ENCODE results near the gene CAPN5.

DNA sequence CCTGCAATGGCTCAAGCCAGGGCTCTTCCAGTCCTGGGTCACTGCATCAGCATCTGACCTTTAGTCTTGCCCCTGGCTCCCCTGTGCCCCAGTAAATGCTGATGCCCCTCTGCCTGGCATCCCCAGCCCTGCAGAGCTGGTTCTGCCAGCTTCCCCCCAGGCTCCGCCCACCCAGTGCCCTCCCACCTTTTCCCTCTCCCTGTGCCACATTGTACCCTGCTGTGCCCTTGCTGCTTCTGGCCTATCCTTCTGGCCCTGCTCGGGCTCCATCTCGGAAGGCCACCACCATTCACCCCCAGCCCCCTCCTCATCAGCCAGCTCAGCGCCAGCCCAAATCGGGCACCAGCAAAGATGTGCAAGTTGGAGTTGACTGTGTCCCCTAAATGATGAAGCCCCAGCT, 7.4 kb downstream of the CAPN5 start:
- TF ChIP-seq, protein P1, sequence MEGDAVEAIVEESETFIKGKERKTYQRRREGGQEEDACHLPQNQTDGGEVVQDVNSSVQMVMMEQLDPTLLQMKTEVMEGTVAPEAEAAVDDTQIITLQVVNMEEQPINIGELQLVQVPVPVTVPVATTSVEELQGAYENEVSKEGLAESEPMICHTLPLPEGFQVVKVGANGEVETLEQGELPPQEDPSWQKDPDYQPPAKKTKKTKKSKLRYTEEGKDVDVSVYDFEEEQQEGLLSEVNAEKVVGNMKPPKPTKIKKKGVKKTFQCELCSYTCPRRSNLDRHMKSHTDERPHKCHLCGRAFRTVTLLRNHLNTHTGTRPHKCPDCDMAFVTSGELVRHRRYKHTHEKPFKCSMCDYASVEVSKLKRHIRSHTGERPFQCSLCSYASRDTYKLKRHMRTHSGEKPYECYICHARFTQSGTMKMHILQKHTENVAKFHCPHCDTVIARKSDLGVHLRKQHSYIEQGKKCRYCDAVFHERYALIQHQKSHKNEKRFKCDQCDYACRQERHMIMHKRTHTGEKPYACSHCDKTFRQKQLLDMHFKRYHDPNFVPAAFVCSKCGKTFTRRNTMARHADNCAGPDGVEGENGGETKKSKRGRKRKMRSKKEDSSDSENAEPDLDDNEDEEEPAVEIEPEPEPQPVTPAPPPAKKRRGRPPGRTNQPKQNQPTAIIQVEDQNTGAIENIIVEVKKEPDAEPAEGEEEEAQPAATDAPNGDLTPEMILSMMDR (IDR thresholded peaks at IDR 0.05): no peak
- TF ChIP-seq POLR2A (IDR thresholded peaks at IDR 0.05): no peak
